T-helper 2 cell treated with Interferon-gamma antibody and Interleukin-4, amounts not matched to agents 5 μg/mL and 100 μg/mL, for 36 hours (primary cell): ENCODE data around the gene DNAH3.
"Not testable (repeated sequence)": the region's sequence is repeated elsewhere in the genome, so short reads cannot be mapped to it uniquely, and the experiment has no call there.

Experiments
- DNase-seq: peaks from one replicate; pipeline ENCODE4 v3.0.0; 2021; ENCODE audit warnings: low spot score
- H3K27ac Mint-ChIP-seq: one replicate; pipeline ENCODE4 v1.8.0; 2021; ENCODE audit warnings: mild to moderate bottlenecking, mixed read lengths
- H3K27me3 Mint-ChIP-seq: one replicate; pipeline ENCODE4 v1.8.0; 2021; ENCODE audit warnings: low read depth, mixed read lengths
- H3K36me3 Mint-ChIP-seq: one replicate; pipeline ENCODE4 v1.8.0; 2021; ENCODE audit warnings: low read depth, mixed read lengths
- H3K4me1 Mint-ChIP-seq: one replicate; pipeline ENCODE4 v1.8.0; 2021; ENCODE audit warnings: low read depth, mixed read lengths
- H3K4me3 Mint-ChIP-seq: one replicate; pipeline ENCODE4 v1.8.0; 2022; ENCODE audit warnings: mild to moderate bottlenecking, moderate library complexity, mixed read lengths
- H3K9me3 Mint-ChIP-seq: one replicate; pipeline ENCODE4 v1.8.0; 2021; ENCODE audit warnings: mixed read lengths

DNAH3 gene

GRCh38 chr16:21055738-21056137 is 94.9 kb downstream of the DNAH3 start:
- not testable (repeated sequence) for H3K36me3 Mint-ChIP-seq, H3K27ac Mint-ChIP-seq, H3K9me3 Mint-ChIP-seq, H3K4me3 Mint-ChIP-seq, DNase-seq, H3K4me1 Mint-ChIP-seq
- H3K27me3 Mint-ChIP-seq: peaks cover 15% of the 10 kb centered on the region

GRCh38 chr16:21053590-21053989 is 97.1 kb downstream of the DNAH3 start:
- Mint-ChIP-seq H3K36me3 (no peaks in the 10 kb centered on the region), H3K4me3 (no peak overlapping the region), H3K27ac (no peak overlapping the region), H3K27me3 (peaks cover 12% of the 10 kb centered on the region), H3K4me1 (no peaks in the 10 kb centered on the region), H3K9me3 (no peaks in the 10 kb centered on the region)
- DNase-seq: no peak

- DNase-seq, H3K36me3 Mint-ChIP-seq, H3K27ac Mint-ChIP-seq, H3K27me3 Mint-ChIP-seq, H3K4me1 Mint-ChIP-seq, H3K4me3 Mint-ChIP-seq, H3K9me3 Mint-ChIP-seq: not testable (repeated sequence)
These were observed 102.3 kb downstream of the DNAH3 start for GRCh38 chr16:21048091-21048912.

- Mint-ChIP-seq H3K27ac (no peak overlapping the region), H3K9me3 (peaks cover 7% of the 10 kb centered on the region), H3K4me3 (no peak overlapping the region), H3K27me3 (peaks cover 4% of the 10 kb centered on the region), H3K4me1 (no peaks in the 10 kb centered on the region), H3K36me3 (no peaks in the 10 kb centered on the region)
- DNase-seq: no peak
These were observed 112.4 kb downstream of the DNAH3 start for GRCh38 chr16:21038197-21038596.

- no peaks in the 10 kb centered on the region for H3K36me3 Mint-ChIP-seq
- no peak overlapping the region for H3K4me3 Mint-ChIP-seq
- H3K27me3 Mint-ChIP-seq: peaks cover 4% of the 10 kb centered on the region
- no peaks in the 10 kb centered on the region for H3K4me1 Mint-ChIP-seq
- no peak for DNase-seq
- peaks cover 7% of the 10 kb centered on the region for H3K9me3 Mint-ChIP-seq
- H3K27ac Mint-ChIP-seq: no peak overlapping the region
These were observed 112.9 kb downstream of the DNAH3 start for GRCh38 chr16:21037736-21038135.

GRCh38 chr16:21037168-21037567 is 113.5 kb downstream of the DNAH3 start:
- peaks cover 3% of the 10 kb centered on the region for H3K9me3 Mint-ChIP-seq
- no peaks in the 10 kb centered on the region for H3K4me1 Mint-ChIP-seq

GRCh38 chr16:21036471-21036870 is 114.2 kb downstream of the DNAH3 start:
- Mint-ChIP-seq H3K4me1 (no peaks in the 10 kb centered on the region), H3K9me3 (no peaks in the 10 kb centered on the region), H3K27me3 (peaks cover 4% of the 10 kb centered on the region), H3K4me3 (no peak overlapping the region), H3K36me3 (no peaks in the 10 kb centered on the region), H3K27ac (no peak overlapping the region)
- DNase-seq: no peak

More at GRCh38 chr16:21037168-21037567, 113.5 kb downstream of the DNAH3 start:
- Mint-ChIP-seq H3K36me3 (no peaks in the 10 kb centered on the region), H3K27me3 (peaks cover 4% of the 10 kb centered on the region), H3K27ac (no peak overlapping the region), H3K4me3 (no peak overlapping the region)
- DNase-seq: no peak

GRCh38 chr16:21033704-21034103 is 116.9 kb downstream of the DNAH3 start:
- H3K4me3 Mint-ChIP-seq: no peak overlapping the region
- no peak overlapping the region for H3K27ac Mint-ChIP-seq
- H3K9me3 Mint-ChIP-seq: no peaks in the 10 kb centered on the region
- no peak for DNase-seq
- peaks cover 4% of the 10 kb centered on the region for H3K27me3 Mint-ChIP-seq
- H3K36me3 Mint-ChIP-seq: no peaks in the 10 kb centered on the region
- H3K4me1 Mint-ChIP-seq: no peaks in the 10 kb centered on the region

- H3K27ac Mint-ChIP-seq: no peak overlapping the region
- no peak for DNase-seq
- no peak overlapping the region for H3K4me3 Mint-ChIP-seq
- H3K27me3 Mint-ChIP-seq: peaks cover 4% of the 10 kb centered on the region
- no peaks in the 10 kb centered on the region for H3K4me1 Mint-ChIP-seq
- no peaks in the 10 kb centered on the region for H3K9me3 Mint-ChIP-seq
- H3K36me3 Mint-ChIP-seq: no peaks in the 10 kb centered on the region
These were observed 117.4 kb downstream of the DNAH3 start for GRCh38 chr16:21033264-21033663.

GRCh38 chr16:21028728-21029127 is 121.9 kb downstream of the DNAH3 start:
- H3K9me3 Mint-ChIP-seq: peaks cover 4% of the 10 kb centered on the region
- no peak overlapping the region for H3K4me3 Mint-ChIP-seq
- H3K27ac Mint-ChIP-seq: no peak overlapping the region
- H3K36me3 Mint-ChIP-seq: no peaks in the 10 kb centered on the region
- peaks cover 6% of the 10 kb centered on the region for H3K4me1 Mint-ChIP-seq
- DNase-seq: no peak
- H3K27me3 Mint-ChIP-seq: no peaks in the 10 kb centered on the region

- H3K4me1 Mint-ChIP-seq: peaks cover 12% of the 10 kb centered on the region
- no peaks in the 10 kb centered on the region for H3K36me3 Mint-ChIP-seq
- H3K27me3 Mint-ChIP-seq: no peaks in the 10 kb centered on the region
- no peak overlapping the region for H3K4me3 Mint-ChIP-seq
- H3K27ac Mint-ChIP-seq: no peak overlapping the region
- DNase-seq: no peak
- H3K9me3 Mint-ChIP-seq: peaks cover 4% of the 10 kb centered on the region
These were observed 123.8 kb downstream of the DNAH3 start for GRCh38 chr16:21026846-21027245.

- Mint-ChIP-seq H3K4me3 (no peak overlapping the region), H3K27me3 (no peaks in the 10 kb centered on the region), H3K36me3 (no peaks in the 10 kb centered on the region), H3K27ac (no peak overlapping the region), H3K9me3 (peaks cover 4% of the 10 kb centered on the region), H3K4me1 (peaks cover 12% of the 10 kb centered on the region)
- no peak for DNase-seq
These were observed 127.0 kb downstream of the DNAH3 start for GRCh38 chr16:21023509-21024202.

- H3K27ac Mint-ChIP-seq: no peak overlapping the region
- no peak for DNase-seq
- peaks cover 6% of the 10 kb centered on the region for H3K27me3 Mint-ChIP-seq
- H3K36me3 Mint-ChIP-seq: no peaks in the 10 kb centered on the region
- H3K4me1 Mint-ChIP-seq: peaks cover 12% of the 10 kb centered on the region
- peaks cover 4% of the 10 kb centered on the region for H3K9me3 Mint-ChIP-seq
- H3K4me3 Mint-ChIP-seq: no peak overlapping the region
These were observed 129.3 kb downstream of the DNAH3 start for GRCh38 chr16:21021316-21021715.

GRCh38 chr16:21009815-21010214 is 140.8 kb downstream of the DNAH3 start:
- H3K27me3 Mint-ChIP-seq: peaks cover 35% of the 10 kb centered on the region
- H3K36me3 Mint-ChIP-seq: no peaks in the 10 kb centered on the region

More at GRCh38 chr16:21009815-21010214, 140.8 kb downstream of the DNAH3 start:
- DNase-seq: no peak
- Mint-ChIP-seq H3K4me3 (no peak overlapping the region), H3K4me1 (no peaks in the 10 kb centered on the region), H3K27ac (no peak overlapping the region), H3K9me3 (peaks cover 6% of the 10 kb centered on the region)
